Left lung (tissue), 10 donors: Measurements from ENCODE around the gene ZGPAT. TPM values are rescaled to one million over a fixed set of nuclear protein-coding genes. Genes with fewer than 3 reads are reported as not detected.
A peak's percentile ranks its signal among the peaks of the same experiment; 100 is the strongest.

Source experiments
- ATAC-seq: fragments of 200-7000 bp; cut with Tn5 transposase; one replicate; pipeline ENCODE4 v1.9.1; 2020; ENCODE audit warnings: moderate library complexity
- DNase-seq, 4 donors: peaks; one replicate each; pipeline ENCODE4 v3.0.0-alpha.2; 2013 to 2020
- H3K27ac ChIP-seq, 2 donors: fragments of 200-600 bp; sonication (generic) in 1 of 2; one replicate each; pipeline versions ENCODE4 v1.5.0 to v1.8.0; 2020 to 2021
- H3K27me3 ChIP-seq, 2 donors: fragments of 200-600 bp; sonication (generic) in 1 of 2; one replicate each; pipeline versions ENCODE4 v1.5.0 to v1.8.0; 2020 to 2021
- H3K36me3 ChIP-seq, 2 donors: fragments of 200-600 bp; sonication (generic) in 1 of 2; one replicate each; pipeline versions ENCODE4 v1.5.0 to v1.8.0; 2020 to 2021
- H3K4me1 ChIP-seq, 2 donors: fragments of 200-600 bp; one replicate each; pipeline ENCODE4 v1.8.0; 2021
- H3K4me3 ChIP-seq, 2 donors: fragments of 200-600 bp; sonication (generic) in 1 of 2; one replicate each; pipeline versions ENCODE4 v1.5.0 to v1.8.0; 2020 to 2021; ENCODE audit warnings: mild to moderate bottlenecking in 1 of 2
- H3K9me3 ChIP-seq, 2 donors: fragments of 200-600 bp; sonication (generic) in 1 of 2; one replicate each; pipeline versions ENCODE4 v1.5.0 to v1.8.0; 2020 to 2021
- CTCF ChIP-seq, 2 donors: fragments of 200-600 bp; sonication (generic) in 1 of 2; IDR thresholded peaks; one replicate each; pipeline versions ENCODE4 v1.5.0 to v1.8.0; 2021; ENCODE audit warnings: antibody characterized with exemption in 2 of 2
- intact Hi-C, 2 donors: fragments of 100-400 bp; cut with DNase I; formaldehyde crosslinking; loops; one replicate each; pipeline versions ENCODE4 v1.11.2 to v1.14.2; 2022
- polyA plus RNA-seq, 6 donors: library from polyadenylated mRNA; unstranded; fragments of 120-200 nt; gene quantifications; one replicate each; pipeline ENCODE4 v1.2.1, GENCODE V29; 2013; ENCODE audit not compliant: insufficient read length in 6 of 6
- total RNA-seq, 2 donors: library from RNA; stranded (reverse); fragmentation: NEBNext Ultra II Directional; extraction: Animal tissue kit (Norgen Biotek cat#: 25700); gene quantifications; one replicate each; pipeline ENCODE4 v1.2.1, GENCODE V29; 2021
- donor health status: DM: no; HTN: yes; CAD: no.
- donor health status: DM: no; HTN: no; CAD: no.

ZGPAT gene
- total and polyA plus RNA-seq, 8 donors: 13.7 to 28.8 (median 18.9) TPM

- DNase-seq (no peak), ATAC-seq (no peak)
- Histone ChIP-seq H3K27ac (peak overlapping the region; percentile 88 to 91), H3K4me3 (no peak overlapping the region), H3K36me3 (peaks cover 0 to 9% of the 10 kb centered on the region in 2 donors), H3K9me3 (no peaks in the 10 kb centered on the region), H3K4me1 (peaks cover 20 to 62% of the 10 kb centered on the region in 2 donors), H3K27me3 (no peaks in the 10 kb centered on the region)
- intact Hi-C loops: no loop called here
- no peak for TF ChIP-seq CTCF (IDR thresholded peaks at IDR 0.05)
These were observed 19.4 kb upstream of the ZGPAT start for GRCh38 chr20:63688228-63689045.

- Histone ChIP-seq H3K27ac (peak overlapping the region; percentile 88 to 91), H3K4me1 (peaks cover 20 to 62% of the 10 kb centered on the region in 2 donors)
These were observed 18.5 kb upstream of the ZGPAT start for GRCh38 chr20:63689046-63690002.

GRCh38 chr20:63690003-63690897 lies 17.6 kb upstream of the ZGPAT start:
- H3K4me1 ChIP-seq: peaks cover 20 to 54% of the 10 kb centered on the region in 2 donors
- H3K27ac ChIP-seq: peak overlapping the region in 1 of 2 donors; percentile 91
- no peaks in the 10 kb centered on the region for H3K9me3 ChIP-seq
- ATAC-seq: no peak
- no peak for TF ChIP-seq CTCF (IDR thresholded peaks at IDR 0.05)
- no peaks in the 10 kb centered on the region for H3K27me3 ChIP-seq
- no peak for DNase-seq
- intact Hi-C loops: no loop called here
- H3K4me3 ChIP-seq: no peak overlapping the region
- peaks cover 0 to 22% of the 10 kb centered on the region in 2 donors for H3K36me3 ChIP-seq

More at GRCh38 chr20:63689046-63690002, 18.5 kb upstream of the ZGPAT start:
- no peaks in the 10 kb centered on the region for H3K9me3 ChIP-seq
- H3K4me3 ChIP-seq: no peak overlapping the region
- no peaks in the 10 kb centered on the region for H3K27me3 ChIP-seq
- peaks cover 0 to 13% of the 10 kb centered on the region in 2 donors for H3K36me3 ChIP-seq
- intact Hi-C loops: no loop called here
- ATAC-seq (no peak), DNase-seq (no peak)
- no peak for TF ChIP-seq CTCF (IDR thresholded peaks at IDR 0.05)

GRCh38 chr20:63690898-63691710 lies 16.7 kb upstream of the ZGPAT start:
- intact Hi-C loops: no loop called here
- H3K4me1 ChIP-seq: peaks cover 18 to 50% of the 10 kb centered on the region in 2 donors
- peaks cover 0 to 29% of the 10 kb centered on the region in 2 donors for H3K36me3 ChIP-seq
- DNase-seq: no peak
- no peak for ATAC-seq
- H3K27me3 ChIP-seq: no peaks in the 10 kb centered on the region
- H3K9me3 ChIP-seq: no peaks in the 10 kb centered on the region
- H3K27ac ChIP-seq: peak overlapping the region in 1 of 2 donors; percentile 10
- TF ChIP-seq CTCF (IDR thresholded peaks at IDR 0.05): no peak
- H3K4me3 ChIP-seq: no peak overlapping the region
